Kidney tubule cell (primary cell): Measurements from ENCODE around the gene GABRG2.

Experiments used
- DNase-seq: peaks from one replicate; pipeline ENCODE4 v3.0.0-alpha.2; 2018; ENCODE audit warnings: low spot score

GABRG2 gene

GRCh38 chr5:162193012-162193411 lies 125.4 kb downstream of the GABRG2 start:
- DNase-seq = no peak

DNA sequence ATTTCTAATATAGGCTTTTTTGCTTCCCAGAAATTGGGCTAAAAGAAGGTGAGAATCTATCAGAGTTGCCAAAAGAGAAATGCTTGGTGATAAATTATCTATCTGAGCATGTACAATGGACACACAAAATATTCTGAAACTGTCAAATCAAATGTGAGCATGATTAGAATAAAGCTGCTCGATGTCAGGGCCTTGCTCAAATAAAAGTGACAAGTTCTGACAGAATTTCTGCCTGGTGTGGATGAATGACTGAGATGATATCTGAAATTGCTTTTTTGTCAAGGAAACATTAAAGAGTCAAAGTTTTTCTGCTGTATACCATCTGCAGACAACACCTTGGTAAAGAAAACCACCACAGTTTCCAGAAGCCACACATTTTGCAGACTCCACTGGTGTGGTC lies 128.8 kb downstream of the GABRG2 start:
- DNase-seq = no peak

- DNase-seq = no peak
These were observed 134.8 kb downstream of the GABRG2 start for GRCh38 chr5:162202285-162202880.
